ENCODE results near the gene NELL2. TPM values are rescaled to one million over a fixed set of nuclear protein-coding genes. Genes with fewer than 3 reads are reported as not detected.

The NELL2 gene
- total RNA-seq, 1 experiment from 2014 or later: 32.7 TPM

DNA sequence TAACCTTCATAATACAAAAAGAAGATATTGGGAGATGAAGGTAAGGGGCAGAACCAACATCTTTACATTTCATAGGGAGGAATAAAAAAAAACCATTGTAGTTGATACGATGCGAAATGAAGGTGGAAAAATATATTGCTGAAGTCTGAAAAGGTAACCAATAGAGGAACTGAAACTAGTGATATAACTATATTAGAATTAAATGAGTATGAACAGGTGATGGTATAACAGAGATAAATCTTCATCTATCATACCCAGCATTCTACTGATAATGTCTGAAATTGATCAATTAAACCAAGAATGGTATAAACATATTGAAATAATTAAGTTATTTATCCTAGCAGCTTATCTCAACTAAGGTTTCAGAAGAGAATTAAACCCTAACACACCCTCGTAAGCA is 332.1 kb downstream of the NELL2 start:
- no peak overlapping the region for H2BK12ac ChIP-seq (ENCODE audit: insufficient read length, low read depth, low read length)
- no peak overlapping the region for H2AFZ ChIP-seq (ENCODE audit: low read length)
- H3K27me3 ChIP-seq (ENCODE audit: insufficient read depth, low read length): no peaks in the 10 kb centered on the region
- no peak overlapping the region for H2BK120ac ChIP-seq (ENCODE audit: low read depth, low read length, poor library complexity, severe bottlenecking)
- no peaks in the 10 kb centered on the region for H3K79me2 ChIP-seq (ENCODE audit: insufficient read depth, low read length)
- H3K27me3 Mint-ChIP-seq (ENCODE audit: low read depth): no peaks in the 10 kb centered on the region
- WGBS (ENCODE audit: extremely low coverage, insufficient read length, low lambda C conversion rate): no CpG with 5 or more reads among the region's 3 CpGs
- H3K27ac ChIP-seq (ENCODE audit: insufficient read length, low read depth, low read length): no peak overlapping the region
- H3K4me1 ChIP-seq (ENCODE audit: insufficient read depth, low read length): no peaks in the 10 kb centered on the region
- no peak overlapping the region for H3K14ac ChIP-seq (ENCODE audit: insufficient read depth, low read length)
- H4K20me1 ChIP-seq (ENCODE audit: control insufficient read depth, insufficient read depth, insufficient read length): no peaks in the 10 kb centered on the region
- no peak overlapping the region for H3K4ac ChIP-seq (ENCODE audit: low read depth, low read length)
- H2BK20ac ChIP-seq (ENCODE audit: low read depth, low read length, poor library complexity, severe bottlenecking): no peak overlapping the region
- no peaks in the 10 kb centered on the region for H3K9me3 ChIP-seq (ENCODE audit: control insufficient read depth, low read depth, low read length)
- H2BK5ac ChIP-seq (ENCODE audit: insufficient read length, low read length): no peak overlapping the region
- no peak overlapping the region for H2BK15ac ChIP-seq (ENCODE audit: low read depth, low read length)
- no peaks in the 10 kb centered on the region for H3K9me3 Mint-ChIP-seq
- H3K4me2 ChIP-seq (ENCODE audit: insufficient read depth, insufficient read length, low read length): no peak overlapping the region
- no peak overlapping the region for H4K8ac ChIP-seq (replicated peaks; ENCODE audit: insufficient read length, low read depth, low read length)
- H3K27ac Mint-ChIP-seq: no peak overlapping the region; a peak in 1 of 7 replicates
- peaks cover 3 to 8% of the 10 kb centered on the region in 2 experiments; a peak in 3 of 4 replicates for H3K4me1 Mint-ChIP-seq
- no peak overlapping the region for H3T11ph ChIP-seq (ENCODE audit: low read length)
- no peak overlapping the region for H3K56ac ChIP-seq (ENCODE audit: insufficient read length, low read depth, low read length)
- H4K5ac ChIP-seq (ENCODE audit: insufficient read length, low read depth, low read length): no peak overlapping the region
- no peak overlapping the region for H4K91ac ChIP-seq (ENCODE audit: insufficient read length, low read depth, low read length)
- no peaks in the 10 kb centered on the region for H3K36me3 Mint-ChIP-seq (ENCODE audit: insufficient read depth in 1 of 3, low read depth in 3 of 3)
- H2AK5ac ChIP-seq (ENCODE audit: insufficient read length, low read length): no peak overlapping the region
- no peak for DNase-seq
- H3K4me3 Mint-ChIP-seq: no peak overlapping the region
- H3K18ac ChIP-seq (ENCODE audit: insufficient read length, low read depth, low read length): no peak overlapping the region
- H3K9ac ChIP-seq (ENCODE audit: extremely low read depth, insufficient read length, low read length): no peak overlapping the region
- no peak overlapping the region for H3K23ac ChIP-seq (ENCODE audit: insufficient read length, low read depth, low read length)
- no peaks in the 10 kb centered on the region for H3K79me1 ChIP-seq (ENCODE audit: insufficient read depth, low read depth, low read length, poor library complexity, severe bottlenecking)
- no peaks in the 10 kb centered on the region for H3K23me2 ChIP-seq (ENCODE audit: insufficient read length, low read depth, low read length, poor library complexity, severe bottlenecking)
- TF ChIP-seq, protein P1, sequence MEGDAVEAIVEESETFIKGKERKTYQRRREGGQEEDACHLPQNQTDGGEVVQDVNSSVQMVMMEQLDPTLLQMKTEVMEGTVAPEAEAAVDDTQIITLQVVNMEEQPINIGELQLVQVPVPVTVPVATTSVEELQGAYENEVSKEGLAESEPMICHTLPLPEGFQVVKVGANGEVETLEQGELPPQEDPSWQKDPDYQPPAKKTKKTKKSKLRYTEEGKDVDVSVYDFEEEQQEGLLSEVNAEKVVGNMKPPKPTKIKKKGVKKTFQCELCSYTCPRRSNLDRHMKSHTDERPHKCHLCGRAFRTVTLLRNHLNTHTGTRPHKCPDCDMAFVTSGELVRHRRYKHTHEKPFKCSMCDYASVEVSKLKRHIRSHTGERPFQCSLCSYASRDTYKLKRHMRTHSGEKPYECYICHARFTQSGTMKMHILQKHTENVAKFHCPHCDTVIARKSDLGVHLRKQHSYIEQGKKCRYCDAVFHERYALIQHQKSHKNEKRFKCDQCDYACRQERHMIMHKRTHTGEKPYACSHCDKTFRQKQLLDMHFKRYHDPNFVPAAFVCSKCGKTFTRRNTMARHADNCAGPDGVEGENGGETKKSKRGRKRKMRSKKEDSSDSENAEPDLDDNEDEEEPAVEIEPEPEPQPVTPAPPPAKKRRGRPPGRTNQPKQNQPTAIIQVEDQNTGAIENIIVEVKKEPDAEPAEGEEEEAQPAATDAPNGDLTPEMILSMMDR (conservative IDR thresholded peaks at IDR 0.05): no peak

Measured in H9 (cell line).